OCI-LY7 (cell line): Measurements from ENCODE around the gene CYP2W1. TPM values are rescaled to one million over a fixed set of nuclear protein-coding genes. Genes with fewer than 3 reads are reported as not detected.

Experiments
- BruUV-seq: library from RNA; stranded (reverse); fragments of 400-500 nt; replicated peaks from 2 replicates; lab custom pipeline; 2021; lab: Mats Ljungman, UMichigan
- CTCF ChIA-PET: fragments of 300-600 bp; sonication (Branson Sonifier 250); formaldehyde crosslinking; loops from one replicate; lab custom pipeline; 2022; ENCODE audit warnings: antibody characterized with exemption; ENCODE audit not compliant: unreplicated experiment; lab: Charles Lee
- POLR2A ChIA-PET: fragments of 300-600 bp; sonication (Branson Sonifier 250); formaldehyde crosslinking; loops from one replicate; lab custom pipeline; 2022; ENCODE audit warnings: antibody characterized with exemption; lab: Charles Lee
- DNase-seq: peaks from one replicate; pipeline ENCODE4 v3.0.0-alpha.2; 2015; ENCODE audit warnings: low spot score
- H2AFZ ChIP-seq: fragments of 200-600 bp; sonication (generic), shearing (Covaris generic); 2 replicates; pipeline ENCODE4 v1.6.1; 2014; ENCODE audit warnings: mild to moderate bottlenecking, antibody characterized with exemption, low read length, moderate library complexity
- H3K27ac ChIP-seq: fragments of 200-600 bp; sonication (generic); 2 replicates; pipeline ENCODE4 v1.5.1; 2014; ENCODE audit warnings: mixed run types, low read depth, mild to moderate bottlenecking, moderate library complexity, low read length, inconsistent platforms; ENCODE audit not compliant: poor library complexity, severe bottlenecking
- H3K36me3 ChIP-seq: fragments of 200-600 bp; sonication (generic); 2 replicates; pipeline ENCODE4 v1.6.1; 2014; ENCODE audit warnings: mild to moderate bottlenecking, antibody characterized with exemption, low read length, moderate library complexity, mixed read lengths; ENCODE audit not compliant: insufficient read depth
- H3K4me1 ChIP-seq: fragments of 200-600 bp; sonication (generic); 2 replicates; pipeline ENCODE4 v1.5.1; 2014; ENCODE audit warnings: mild to moderate bottlenecking, low read length; ENCODE audit not compliant: insufficient read depth, poor library complexity, severe bottlenecking
- H3K4me2 ChIP-seq: fragments of 200-600 bp; sonication (generic); 2 replicates; pipeline ENCODE4 v1.6.1; 2014; ENCODE audit warnings: mild to moderate bottlenecking, low read length
- H3K4me3 ChIP-seq: fragments of 200-600 bp; sonication (generic); 2 replicates; pipeline ENCODE4 v1.5.1; 2014; ENCODE audit warnings: mild to moderate bottlenecking, low read depth, low read length; ENCODE audit not compliant: poor library complexity, severe bottlenecking
- H3K79me2 ChIP-seq: fragments of 200-600 bp; sonication (generic); 2 replicates; pipeline ENCODE4 v1.6.1; 2016; ENCODE audit warnings: low read depth, mild to moderate bottlenecking, low read length, moderate library complexity, mixed read lengths; ENCODE audit not compliant: insufficient read depth
- H3K9me2 ChIP-seq: fragments of 200-600 bp; sonication (generic); 2 replicates; pipeline ENCODE4 v1.6.1; 2016; ENCODE audit warnings: mild to moderate bottlenecking, low read length, mixed read lengths; ENCODE audit not compliant: insufficient read depth
- H3K9me3 ChIP-seq: fragments of 200-600 bp; sonication (generic); 2 replicates; pipeline ENCODE4 v1.6.1; 2014; ENCODE audit warnings: mild to moderate bottlenecking, mixed run types, low read length, mixed read lengths
- H4K20me1 ChIP-seq: fragments of 200-600 bp; sonication (generic); 2 replicates; pipeline ENCODE4 v1.6.1; 2014; ENCODE audit warnings: mild to moderate bottlenecking, antibody characterized with exemption, low read length, moderate library complexity, mixed read lengths; ENCODE audit not compliant: insufficient read depth
- EZH2phosphoT487 ChIP-seq: fragments of 200-600 bp; sonication (generic); IDR thresholded peaks from 2 replicates; pipeline ENCODE4 v1.6.1; 2018; ENCODE audit warnings: low read depth, borderline replicate concordance, mild to moderate bottlenecking, mixed run types, antibody characterized with exemption, low read length, moderate library complexity, mixed read lengths
- intact Hi-C: fragments of 100-400 bp; cut with micrococcal nuclease; formaldehyde crosslinking; loops from one replicate; pipeline ENCODE4 v1.10.0; 2022; ENCODE audit not compliant: unreplicated experiment
- total RNA-seq, 2 experiments: library from RNA; depleted of rRNA in 1 of 2; stranded (reverse); fragments of >200 nt in 1 of 2; shearing (Covaris generic) in 1 of 2; gene quantifications; 2 replicates each; pipeline ENCODE4 v1.2.3, GENCODE V29; 2014 to 2022
- TF ChIP-seq, protein P1 (sequence below): fragments of 200-600 bp; sonication (generic); conservative IDR thresholded peaks from 2 replicates; pipeline ENCODE4 v1.5.1; 2014; ENCODE audit warnings: mild to moderate bottlenecking, antibody characterized with exemption, low read length, moderate library complexity, mixed read lengths

CYP2W1 gene
- total RNA-seq, 2 experiments from 2014 or later: 1.3 TPM; not detected in 1

DNA sequence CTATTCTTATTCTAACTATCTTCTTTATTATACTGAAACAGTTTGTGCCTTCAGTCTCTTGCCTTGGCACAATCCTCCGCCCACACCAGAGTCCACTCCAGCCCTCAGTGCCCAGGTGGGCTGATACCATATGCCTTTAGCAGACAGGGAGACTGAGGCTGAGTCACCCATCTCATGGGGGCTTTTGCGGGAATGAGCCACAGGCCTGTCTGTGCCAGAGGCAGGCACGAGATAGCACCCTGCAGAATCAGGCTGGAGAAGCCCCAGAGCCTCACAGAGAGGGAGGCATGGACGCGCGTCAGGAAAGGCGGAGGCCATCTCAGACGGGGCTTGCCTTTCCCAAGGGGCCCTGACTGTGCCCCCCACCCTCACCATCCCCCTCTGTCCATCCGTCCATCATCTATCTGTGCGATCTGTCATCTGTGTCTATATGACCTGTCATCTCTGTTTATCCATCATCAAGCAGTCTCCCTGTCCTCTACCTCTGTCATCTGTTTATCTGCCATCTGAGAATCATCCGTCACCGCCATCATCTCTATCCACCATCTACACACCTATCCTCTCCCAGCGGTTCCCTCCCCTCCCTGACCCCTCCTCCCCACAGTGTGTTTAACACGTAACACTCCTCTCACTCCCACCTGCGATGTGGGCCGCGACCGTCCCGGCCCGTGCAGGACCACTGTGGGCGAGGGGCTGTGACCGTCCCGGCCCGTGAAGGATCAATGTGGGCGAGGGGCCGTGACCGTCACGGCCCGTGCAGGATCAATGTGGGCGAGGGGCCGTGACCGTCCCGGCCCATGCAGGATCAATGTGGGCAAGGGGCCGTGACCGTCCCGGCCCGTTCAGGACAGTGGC, 21.2 kb upstream of the CYP2W1 start:
- ChIA-PET CTCF (no interaction called here), POLR2A (interaction anchor here (1.5 kb wide), 1 partner anchor 11 kb away, joined by 5 read pairs; no protein-coding TSS in a partner anchor)
- Histone ChIP-seq H3K4me1 (peaks cover 41% of the 10 kb centered on the region), H2AFZ (no peak overlapping the region), H3K4me3 (no peak overlapping the region), H3K9me2 (no peaks in the 10 kb centered on the region), H3K27ac (no peak overlapping the region), H3K36me3 (peaks cover 7% of the 10 kb centered on the region), H3K9me3 (no peaks in the 10 kb centered on the region), H3K79me2 (no peaks in the 10 kb centered on the region), H3K4me2 (no peak overlapping the region), H4K20me1 (no peaks in the 10 kb centered on the region)
- BruUV-seq: no TSS peak
- no peak for TF ChIP-seq EZH2phosphoT487
- TF ChIP-seq, protein P1, sequence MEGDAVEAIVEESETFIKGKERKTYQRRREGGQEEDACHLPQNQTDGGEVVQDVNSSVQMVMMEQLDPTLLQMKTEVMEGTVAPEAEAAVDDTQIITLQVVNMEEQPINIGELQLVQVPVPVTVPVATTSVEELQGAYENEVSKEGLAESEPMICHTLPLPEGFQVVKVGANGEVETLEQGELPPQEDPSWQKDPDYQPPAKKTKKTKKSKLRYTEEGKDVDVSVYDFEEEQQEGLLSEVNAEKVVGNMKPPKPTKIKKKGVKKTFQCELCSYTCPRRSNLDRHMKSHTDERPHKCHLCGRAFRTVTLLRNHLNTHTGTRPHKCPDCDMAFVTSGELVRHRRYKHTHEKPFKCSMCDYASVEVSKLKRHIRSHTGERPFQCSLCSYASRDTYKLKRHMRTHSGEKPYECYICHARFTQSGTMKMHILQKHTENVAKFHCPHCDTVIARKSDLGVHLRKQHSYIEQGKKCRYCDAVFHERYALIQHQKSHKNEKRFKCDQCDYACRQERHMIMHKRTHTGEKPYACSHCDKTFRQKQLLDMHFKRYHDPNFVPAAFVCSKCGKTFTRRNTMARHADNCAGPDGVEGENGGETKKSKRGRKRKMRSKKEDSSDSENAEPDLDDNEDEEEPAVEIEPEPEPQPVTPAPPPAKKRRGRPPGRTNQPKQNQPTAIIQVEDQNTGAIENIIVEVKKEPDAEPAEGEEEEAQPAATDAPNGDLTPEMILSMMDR: no peak
- intact Hi-C loops: no loop called here
- no peak for DNase-seq

DNA sequence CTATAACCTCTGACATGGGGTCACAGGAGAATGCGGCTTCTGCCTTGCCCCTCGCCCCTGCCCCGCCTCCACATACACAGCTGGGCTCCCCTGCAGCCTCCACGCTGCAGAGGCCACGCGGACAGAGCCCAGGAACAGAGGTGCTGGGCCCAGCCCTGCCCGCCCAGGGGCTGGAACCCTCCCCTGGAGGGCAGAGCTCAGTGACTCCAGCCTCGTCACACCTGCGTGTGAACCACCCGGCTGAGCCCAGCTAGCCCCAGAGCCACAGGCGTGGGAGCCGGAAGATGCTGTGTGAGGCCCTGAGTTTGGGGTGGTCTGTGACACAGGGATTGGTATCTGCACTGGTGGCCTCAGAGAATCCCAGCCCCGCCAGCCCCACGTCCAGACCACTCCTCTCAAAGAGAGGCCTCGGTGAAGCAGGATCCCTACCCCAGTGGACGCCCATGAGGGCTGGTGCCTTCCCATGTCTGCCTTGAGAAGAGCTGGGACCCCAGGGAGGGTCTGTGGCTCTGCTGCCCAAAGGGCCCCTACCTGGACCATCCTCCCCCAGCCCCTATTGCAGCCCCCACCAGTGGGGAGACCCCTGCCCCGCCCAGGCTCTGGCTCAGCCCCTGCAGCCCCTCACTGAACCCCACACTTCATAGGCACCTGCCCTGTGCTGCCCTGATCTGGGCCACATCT, 20.4 kb upstream of the CYP2W1 start:
- ChIA-PET POLR2A (interaction anchor here (1.5 kb wide), 1 partner anchor 10 kb away, joined by 5 read pairs; no protein-coding TSS in a partner anchor), CTCF (no interaction called here)
- Histone ChIP-seq H3K36me3 (peaks cover 14% of the 10 kb centered on the region), H4K20me1 (no peaks in the 10 kb centered on the region), H3K9me3 (no peaks in the 10 kb centered on the region), H3K27ac (no peak overlapping the region), H2AFZ (no peak overlapping the region), H3K4me3 (no peak overlapping the region), H3K9me2 (no peaks in the 10 kb centered on the region), H3K4me1 (peaks cover 38% of the 10 kb centered on the region), H3K79me2 (no peaks in the 10 kb centered on the region), H3K4me2 (no peak overlapping the region)
- intact Hi-C loops: no loop called here
- DNase-seq: no peak
- BruUV-seq: no TSS peak
- TF ChIP-seq EZH2phosphoT487: no peak
- TF ChIP-seq, protein P1: no peak
